Vagina (tissue), 2 donors: Measurements from ENCODE around the gene POLR2J3. TPM values are rescaled to one million over a fixed set of nuclear protein-coding genes. Genes with fewer than 3 reads are reported as not detected.
"Not testable (repeated sequence)": the region's sequence is repeated elsewhere in the genome, so short reads cannot be mapped to it uniquely, and the experiment has no call there.

Experiments
- DNase-seq, 2 donors: peaks; one replicate each; pipeline ENCODE4 v3.0.0-alpha.2; 2017; ENCODE audit errors: extremely low spot score in 2 of 2
- H3K27ac ChIP-seq: fragments of 200-600 bp; sonication (generic); one replicate; pipeline ENCODE4 v1.5.1; 2019
- H3K27me3 ChIP-seq: fragments of 200-600 bp; sonication (generic); one replicate; pipeline ENCODE4 v1.5.1; 2019
- H3K36me3 ChIP-seq, 2 donors: fragments of 200-600 bp; sonication (generic); one replicate each; pipeline ENCODE4 v1.5.1; 2017 to 2019
- H3K4me1 ChIP-seq: fragments of 200-600 bp; sonication (generic); one replicate; pipeline ENCODE4 v1.5.1; 2019
- H3K4me3 ChIP-seq, 2 donors: fragments of 200-600 bp; sonication (generic); 1 replicate in 1 of 2; 2 replicates in 1 of 2; pipeline ENCODE4 v1.5.1; 2016 to 2019
- H3K9me3 ChIP-seq: fragments of 200-600 bp; sonication (generic); one replicate; pipeline ENCODE4 v1.5.1; 2019
- intact Hi-C: fragments of 100-400 bp; cut with DNase I; formaldehyde crosslinking; loops from one replicate; pipeline ENCODE4 v1.15.1; 2023
- total RNA-seq: library from RNA; depleted of rRNA; stranded (reverse); fragments of >200 nt; gene quantifications from one replicate; pipeline ENCODE4 v1.2.3, GENCODE V29; 2016

The POLR2J3 gene
- total RNA-seq, 1 donor from 2014 or later, result 28.7 TPM

GRCh38 chr7:102606848-102607247 is 34.5 kb upstream of the POLR2J3 start:
- intact Hi-C loops, H3K4me3 ChIP-seq, H3K27me3 ChIP-seq, H3K9me3 ChIP-seq, DNase-seq, H3K27ac ChIP-seq, H3K4me1 ChIP-seq, H3K36me3 ChIP-seq: not testable (repeated sequence)

- H3K4me1 ChIP-seq, H3K27me3 ChIP-seq, H3K36me3 ChIP-seq, H3K4me3 ChIP-seq, DNase-seq, H3K27ac ChIP-seq, intact Hi-C loops, H3K9me3 ChIP-seq: not testable (repeated sequence)
Observed at GRCh38 chr7:102604431-102605145, 32.2 kb upstream of the POLR2J3 start.

GRCh38 chr7:102602317-102602716 is 29.9 kb upstream of the POLR2J3 start:
- H3K27ac ChIP-seq, DNase-seq, intact Hi-C loops, H3K36me3 ChIP-seq, H3K4me3 ChIP-seq, H3K4me1 ChIP-seq, H3K9me3 ChIP-seq, H3K27me3 ChIP-seq: not testable (repeated sequence)

GRCh38 chr7:102599699-102600098 is 27.3 kb upstream of the POLR2J3 start:
- H3K9me3 ChIP-seq, DNase-seq, H3K27me3 ChIP-seq, H3K4me1 ChIP-seq, H3K4me3 ChIP-seq, H3K27ac ChIP-seq, intact Hi-C loops, H3K36me3 ChIP-seq: not testable (repeated sequence)

- DNase-seq, intact Hi-C loops, H3K4me1 ChIP-seq, H3K27me3 ChIP-seq, H3K4me3 ChIP-seq, H3K9me3 ChIP-seq, H3K36me3 ChIP-seq, H3K27ac ChIP-seq: not testable (repeated sequence)
Observed at GRCh38 chr7:102596036-102596435, 23.7 kb upstream of the POLR2J3 start.

GRCh38 chr7:102593637-102594334 is 21.4 kb upstream of the POLR2J3 start:
- H3K9me3 ChIP-seq, DNase-seq, H3K4me3 ChIP-seq, H3K27ac ChIP-seq, H3K4me1 ChIP-seq, intact Hi-C loops, H3K27me3 ChIP-seq, H3K36me3 ChIP-seq: not testable (repeated sequence)

- H3K36me3 ChIP-seq, H3K4me3 ChIP-seq, H3K27me3 ChIP-seq, H3K27ac ChIP-seq, DNase-seq, intact Hi-C loops, H3K4me1 ChIP-seq, H3K9me3 ChIP-seq: not testable (repeated sequence)
Observed at GRCh38 chr7:102592477-102593019, 20.2 kb upstream of the POLR2J3 start.

- DNase-seq, H3K9me3 ChIP-seq, H3K27ac ChIP-seq, intact Hi-C loops, H3K27me3 ChIP-seq, H3K36me3 ChIP-seq, H3K4me3 ChIP-seq, H3K4me1 ChIP-seq: not testable (repeated sequence)
Observed at GRCh38 chr7:102589857-102590256, 17.5 kb upstream of the POLR2J3 start.

- H3K4me1 ChIP-seq, H3K27ac ChIP-seq, DNase-seq, H3K9me3 ChIP-seq, H3K27me3 ChIP-seq, H3K36me3 ChIP-seq, intact Hi-C loops, H3K4me3 ChIP-seq: not testable (repeated sequence)
Observed at GRCh38 chr7:102583495-102583894, 11.1 kb upstream of the POLR2J3 start.

- intact Hi-C loops, H3K27ac ChIP-seq, H3K36me3 ChIP-seq, H3K9me3 ChIP-seq, DNase-seq, H3K4me1 ChIP-seq, H3K27me3 ChIP-seq, H3K4me3 ChIP-seq: not testable (repeated sequence)
Observed at GRCh38 chr7:102581722-102582121, 9.3 kb upstream of the POLR2J3 start.

GRCh38 chr7:102578486-102578885 is 6.1 kb upstream of the POLR2J3 start:
- intact Hi-C loops, DNase-seq: not testable (repeated sequence)

GRCh38 chr7:102577315-102578240 is 5.2 kb upstream of the POLR2J3 start:
- peak in 1 of 2 donors; percentile 18 for DNase-seq
- intact Hi-C loops, H3K36me3 ChIP-seq, H3K9me3 ChIP-seq, H3K27me3 ChIP-seq, H3K4me3 ChIP-seq, H3K4me1 ChIP-seq, H3K27ac ChIP-seq: not testable (repeated sequence)

More at GRCh38 chr7:102578486-102578885, 6.1 kb upstream of the POLR2J3 start:
- not testable (repeated sequence) for H3K4me3 ChIP-seq, H3K36me3 ChIP-seq, H3K27me3 ChIP-seq, H3K9me3 ChIP-seq, H3K27ac ChIP-seq, H3K4me1 ChIP-seq

GRCh38 chr7:102576363-102576762 is 4.0 kb upstream of the POLR2J3 start:
- DNase-seq, H3K9me3 ChIP-seq, H3K27ac ChIP-seq, H3K4me3 ChIP-seq, H3K36me3 ChIP-seq, H3K27me3 ChIP-seq, intact Hi-C loops, H3K4me1 ChIP-seq: not testable (repeated sequence)
